H1 (cell line): ENCODE results near the gene CYREN. TPM values are rescaled to one million over a fixed set of nuclear protein-coding genes. Genes with fewer than 3 reads are reported as not detected.

ENCODE experiments used
- CTCF ChIA-PET: fragments of 300-600 bp; sonication (Branson Sonifier 250); formaldehyde crosslinking; loops from one replicate; lab custom pipeline; 2021; ENCODE audit not compliant: partially characterized antibody; lab: Charles Lee
- POLR2A ChIA-PET: fragments of 300-600 bp; sonication (Branson Sonifier 250); formaldehyde crosslinking; loops from one replicate; lab custom pipeline; 2021; ENCODE audit warnings: inconsistent platforms; ENCODE audit not compliant: partially characterized antibody; lab: Charles Lee
- DNase-seq, 2 experiments: peaks; one replicate each; pipeline versions ENCODE4 v3.0.0 to v3.0.0-alpha.2; 2010 to 2022; ENCODE audit warnings: low spot score in 2 of 2, low read depth in 1 of 2, mixed read lengths in 1 of 2
- FAIRE-seq: peaks from 2 replicates; lab custom pipeline; 2011; peaks lifted over from hg19 to GRCh38; lab: Jason Lieb, UNC
- H2AFZ ChIP-seq: 2 replicates; pipeline ENCODE4 v1.8.1; 2012; ENCODE audit warnings: low read length, inconsistent platforms
- H2AK5ac ChIP-seq: 2 replicates; pipeline ENCODE4 v1.6.1; 2013; ENCODE audit warnings: low read depth, low read length
- H2BK120ac ChIP-seq: replicated peaks from 2 replicates; pipeline ENCODE3; 2013; ENCODE audit warnings: low read depth, low read length, inconsistent platforms
- H2BK12ac ChIP-seq: 2 replicates; pipeline ENCODE4 v1.6.1; 2013; ENCODE audit warnings: low read depth, low read length
- H2BK15ac ChIP-seq: 2 replicates; pipeline ENCODE4 v1.6.1; 2013; ENCODE audit warnings: low read length
- H2BK20ac ChIP-seq: 2 replicates; pipeline ENCODE4 v1.6.1; 2013; ENCODE audit warnings: low read length
- H2BK5ac ChIP-seq: 2 replicates; pipeline ENCODE4 v1.6.1; 2013; ENCODE audit warnings: low read depth, low read length
- H3K14ac ChIP-seq: 2 replicates; pipeline ENCODE4 v1.6.1; 2013; ENCODE audit warnings: inconsistent platforms; ENCODE audit not compliant: insufficient read length
- H3K18ac ChIP-seq: 2 replicates; pipeline ENCODE4 v1.6.1; 2013; ENCODE audit warnings: low read length; ENCODE audit errors: extremely low read depth
- H3K23ac ChIP-seq: 2 replicates; pipeline ENCODE4 v1.6.1; 2013; ENCODE audit warnings: inconsistent platforms; ENCODE audit not compliant: insufficient read length
- H3K23me2 ChIP-seq: 2 replicates; pipeline ENCODE4 v1.6.1; 2013; ENCODE audit warnings: low read depth, low read length
- H3K27ac ChIP-seq: 2 replicates; pipeline ENCODE4 v1.6.1; 2011; ENCODE audit warnings: low read depth, low read length, inconsistent platforms
- H3K27me3 ChIP-seq, 4 experiments: replicated peaks in 1 of 4; 1 replicate in 1 of 4; 2 replicates in 3 of 4; pipeline versions ENCODE4 v1.6.1 to v1.8.1; 2011 to 2013; ENCODE audit warnings: low read length in 3 of 4, mild to moderate bottlenecking in 3 of 4, inconsistent platforms in 2 of 4, mixed read lengths in 2 of 4, moderate library complexity in 1 of 4; ENCODE audit not compliant: control insufficient read depth in 3 of 4, insufficient read depth in 3 of 4; ENCODE audit errors: extremely low read depth in 1 of 4
- H3K36me3 ChIP-seq, 4 experiments: 2 replicates each; pipeline versions ENCODE4 v1.6.1 to v1.8.1; 2011 to 2013; ENCODE audit warnings: mild to moderate bottlenecking in 4 of 4, low read length in 3 of 4, moderate library complexity in 2 of 4, control low read depth in 1 of 4, inconsistent platforms in 1 of 4; ENCODE audit not compliant: insufficient read depth in 4 of 4, control insufficient read depth in 2 of 4
- H3K4ac ChIP-seq: replicated peaks from 2 replicates; pipeline ENCODE3; 2013; ENCODE audit warnings: low read length, low read depth, mixed read lengths, inconsistent platforms; ENCODE audit not compliant: insufficient read length
- H3K4me1 ChIP-seq, 4 experiments: replicated peaks in 1 of 4; 1 replicate in 1 of 4; 2 replicates in 3 of 4; pipeline versions ENCODE4 v1.6.1 to v1.8.1; 2011 to 2013; ENCODE audit warnings: low read length in 3 of 4, inconsistent platforms in 2 of 4, mixed read lengths in 1 of 4; ENCODE audit not compliant: insufficient read depth in 4 of 4, control insufficient read depth in 3 of 4
- H3K4me2 ChIP-seq, 2 experiments: 2 replicates each; pipeline versions ENCODE4 v1.6.1 to v1.8.1; 2011 to 2013; ENCODE audit warnings: low read depth in 2 of 2, low read length in 2 of 2, control low read depth in 1 of 2, inconsistent platforms in 1 of 2, mild to moderate bottlenecking in 1 of 2; ENCODE audit not compliant: insufficient read depth in 1 of 2
- H3K4me3 ChIP-seq, 4 experiments: fragments of 200-600, 300-600 bp in 1 of 4; sonication (generic), shearing (Covaris generic), sonication (Bioruptor Twin) in 1 of 4; 2 replicates each; pipeline versions ENCODE4 v1.5.1 to v1.8.1; 2011 to 2016; ENCODE audit warnings: low read length in 4 of 4, low read depth in 3 of 4, control low read depth in 2 of 4, inconsistent platforms in 2 of 4, mild to moderate bottlenecking in 2 of 4, mixed read lengths in 1 of 4, moderate library complexity in 1 of 4; ENCODE audit not compliant: insufficient read depth in 2 of 4; ENCODE audit errors: extremely low read depth in 1 of 4
- H3K56ac ChIP-seq: replicated peaks from 2 replicates; pipeline ENCODE3; 2013; ENCODE audit warnings: low read depth, mild to moderate bottlenecking, mixed read lengths, low read length, inconsistent platforms; ENCODE audit not compliant: insufficient read length
- H3K79me1 ChIP-seq: 2 replicates; pipeline ENCODE4 v1.6.1; 2013; ENCODE audit warnings: low read depth, low read length, control low read depth
- H3K79me2 ChIP-seq, 2 experiments: 2 replicates each; pipeline versions ENCODE4 v1.6.1 to v1.8.1; 2012 to 2013; ENCODE audit warnings: low read length in 2 of 2, mild to moderate bottlenecking in 2 of 2, inconsistent platforms in 1 of 2; ENCODE audit not compliant: insufficient read depth in 2 of 2, control insufficient read depth in 1 of 2
- H3K9ac ChIP-seq, 4 experiments: replicated peaks in 1 of 4; 1 replicate in 1 of 4; 2 replicates in 3 of 4; pipeline versions ENCODE4 v1.6.1 to v1.8.1; 2011 to 2013; ENCODE audit warnings: low read depth in 3 of 4, low read length in 3 of 4, control low read depth in 2 of 4, mild to moderate bottlenecking in 2 of 4, moderate library complexity in 2 of 4, inconsistent platforms in 1 of 4; ENCODE audit errors: extremely low read depth in 1 of 4
- H3K9me3 ChIP-seq, 2 experiments: 2 replicates each; pipeline versions ENCODE4 v1.6.1 to v1.8.1; 2012 to 2013; ENCODE audit warnings: mild to moderate bottlenecking in 2 of 2, moderate library complexity in 2 of 2, control low read depth in 1 of 2, inconsistent platforms in 1 of 2, low read depth in 1 of 2, low read length in 1 of 2, mixed read lengths in 1 of 2; ENCODE audit not compliant: insufficient read depth in 2 of 2
- H4K20me1 ChIP-seq, 2 experiments: replicated peaks in 1 of 2; 2 replicates each; pipeline versions ENCODE3 to v1.8.1; 2011 to 2013; ENCODE audit warnings: inconsistent platforms in 2 of 2, low read length in 2 of 2, mild to moderate bottlenecking in 1 of 2; ENCODE audit not compliant: insufficient read depth in 2 of 2, control insufficient read depth in 1 of 2
- H4K5ac ChIP-seq: 2 replicates; pipeline ENCODE4 v1.6.1; 2013; ENCODE audit warnings: low read length, low read depth, mixed read lengths, inconsistent platforms; ENCODE audit not compliant: insufficient read length
- H4K8ac ChIP-seq: 2 replicates; pipeline ENCODE4 v1.8.0; 2013; ENCODE audit warnings: mild to moderate bottlenecking, moderate library complexity, low read length, inconsistent platforms; ENCODE audit not compliant: insufficient read depth; ENCODE audit errors: extremely low read depth
- H4K91ac ChIP-seq: replicated peaks from 2 replicates; pipeline ENCODE3; 2013; ENCODE audit warnings: low read length, mixed read lengths, inconsistent platforms; ENCODE audit not compliant: insufficient read length
- ASH2L ChIP-seq: fragments of 200-600, 300-600 bp; sonication (generic); IDR thresholded peaks from one replicate; pipeline ENCODE4 v1.7.1; 2017; ENCODE audit warnings: low read length
- CBX5 ChIP-seq: fragments of 300-800, 300-1000 bp; sonication (generic); IDR thresholded peaks from 2 replicates; pipeline ENCODE4 v1.7.1; 2016; ENCODE audit warnings: antibody characterized with exemption, low read length, low read depth
- CEBPB ChIP-seq: IDR thresholded peaks from 2 replicates; pipeline ENCODE4 v1.6.1; 2012; ENCODE audit warnings: low read depth, low read length
- CTCF ChIP-seq, 3 experiments: IDR thresholded peaks; 1 replicate in 2 of 3; 2 replicates in 1 of 3; pipeline versions ENCODE4 v1.5.1 to v1.6.1; 2011; ENCODE audit warnings: low read length in 3 of 3, mild to moderate bottlenecking in 3 of 3, inconsistent platforms in 2 of 3, low read depth in 1 of 3, moderate library complexity in 1 of 3; ENCODE audit not compliant: insufficient read depth in 1 of 3; ENCODE audit errors: control extremely low read depth in 1 of 3
- EGR1 ChIP-seq: IDR thresholded peaks from 2 replicates; pipeline ENCODE4 v1.6.1; 2011; ENCODE audit warnings: low read depth, low read length, borderline replicate concordance
- KDM4A ChIP-seq: IDR thresholded peaks from one replicate; pipeline ENCODE4 v1.7.1; 2012; ENCODE audit warnings: low read depth, mild to moderate bottlenecking, moderate library complexity, low read length, inconsistent platforms; ENCODE audit not compliant: severe bottlenecking
- NRF1 ChIP-seq: IDR thresholded peaks from 2 replicates; pipeline ENCODE4 v1.6.1; 2011; ENCODE audit warnings: mild to moderate bottlenecking, low read depth, low read length, improper control_type of control experiment
- RXRA ChIP-seq: IDR thresholded peaks from 2 replicates; pipeline ENCODE4 v1.6.1; 2011; ENCODE audit warnings: low read depth, mild to moderate bottlenecking, low read length, moderate library complexity; ENCODE audit not compliant: insufficient read depth
- ZNF274 ChIP-seq: IDR thresholded peaks from 2 replicates; pipeline ENCODE4 v1.7.0; 2012; ENCODE audit warnings: low read length, borderline replicate concordance; ENCODE audit errors: extremely low read depth
- WGBS, 2 experiments: shearing (Covaris generic) in 1 of 2; methylation state at CpG; one replicate each; pipeline versions ENCODE4 v1.1.6 to v1.1.7; 2013 to 2015; ENCODE audit warnings: low lambda C conversion rate in 2 of 2, mixed read lengths in 2 of 2, inconsistent platforms in 1 of 2, low coverage in 1 of 2, missing lambda C conversion rate in 1 of 2; ENCODE audit not compliant: insufficient replicate concordance in 2 of 2, insufficient coverage in 1 of 2, insufficient read length in 1 of 2; ENCODE audit errors: extremely low coverage in 1 of 2, missing lambda C conversion rate in 1 of 2; 5-methylcytosine and 5-hydroxymethylcytosine counted together
- polyA plus RNA-seq, 7 experiments: library from polyadenylated mRNA; depleted of rRNA in 3 of 7; stranded (reverse) in 5 of 7; unstranded in 2 of 7; fragments of >200 nt in 5 of 7; fragments of 200-250 nt in 2 of 7; gene quantifications; 1 replicate in 5 of 7; 2 replicates in 1 of 7; 4 replicates in 1 of 7; pipeline versions ENCODE4 v1.2.1 to v1.2.3, GENCODE V29; 2011 to 2013; ENCODE audit warnings: missing spikeins in 2 of 7, mixed read lengths in 2 of 7
- total RNA-seq: library from RNA; stranded (reverse); fragmentation: NEBNext Ultra II Directional; extraction: Animal tissue kit (Norgen Biotek cat#: 25700); gene quantifications from 2 replicates; pipeline ENCODE4 v1.2.1, GENCODE V29; 2021

Gene CYREN
- total and polyA plus RNA-seq, 2 of the 8 experiments (the other 6 are each of a cell fraction or from before 2014, with no cell fraction given) = 25.1 to 46.2 TPM

- Histone ChIP-seq H4K8ac (no peak overlapping the region), H3K4me2 (peak overlapping the region; percentile 80 to 85; a peak in 2 of 4 replicates), H2AFZ (no peak overlapping the region), H2BK120ac (no peak overlapping the region), H3K79me2 (peaks cover 0 to 20% of the 10 kb centered on the region in 2 experiments; a peak in 2 of 4 replicates), H3K23me2 (no peaks in the 10 kb centered on the region; the same call in 1 of the 2 replicates), H3K4me1 (peaks cover 1 to 16% (median 3%) of the 10 kb centered on the region in 4 experiments; a peak in 4 of 7 replicates), H3K18ac (no peak overlapping the region; the same call in 1 of the 2 replicates), H3K27ac (no peak overlapping the region), H3K56ac (peak overlapping the region; percentile 8), H2AK5ac (no peak overlapping the region; the same call in 1 of the 2 replicates), H2BK20ac (no peak overlapping the region), H2BK5ac (peak overlapping the region; percentile 29; the same call in 1 of the 2 replicates), H3K4me3 (no peak overlapping the region), H2BK15ac (no peak overlapping the region), H3K79me1 (no peaks in the 10 kb centered on the region; the same call in 1 of the 2 replicates), H3K23ac (no peak overlapping the region), H4K91ac (no peak overlapping the region), H3K14ac (no peak overlapping the region), H4K5ac (no peak overlapping the region), H3K9ac (no peak overlapping the region), H2BK12ac (no peak overlapping the region), H3K4ac (no peak overlapping the region), H3K27me3 (no peaks in the 10 kb centered on the region), H4K20me1 (peaks cover 0 to 4% of the 10 kb centered on the region in 2 experiments), H3K9me3 (no peaks in the 10 kb centered on the region; a peak in 1 of 4 replicates), H3K36me3 (peaks cover 16 to 45% (median 37%) of the 10 kb centered on the region in 4 experiments)
- ChIA-PET CTCF (interaction anchor here (0.7 to 2.5 kb wide), 10 partner anchors 11 to 535 kb away, joined by 3 to 12 read pairs (median 4); partner anchors contain the start of gene AGBL3), POLR2A (interaction anchor here (1.9 to 4.7 kb wide), 3 partner anchors 10 to 182 kb away, joined by 7 to 32 read pairs (median 13); partner anchors contain the start of gene AGBL3)
- FAIRE-seq (no peak), DNase-seq (no peak)
- WGBS, 2 experiments = 94% methylated on average over 12 of the region's 13 CpGs; no CpG with 5 or more reads in 1 of the 2 experiments
- no peak for TF ChIP-seq NRF1
- TF ChIP-seq CBX5 = no peak
- TF ChIP-seq KDM4A = no peak
- TF ChIP-seq ZNF274 = no peak
- no peak for TF ChIP-seq CEBPB
- TF ChIP-seq CTCF (IDR thresholded peaks at IDR 0.05; ENCODE audit: control extremely low read depth in 1 of 3, insufficient read depth in 1 of 3, low read depth in 1 of 3, low read length in 3 of 3) = no peak
- TF ChIP-seq ASH2L = no peak
- no peak for TF ChIP-seq EGR1
- TF ChIP-seq RXRA = no peak
These were observed 1.9 kb downstream of the CYREN start for GRCh38 chr7:135168489-135169140.
